WI38 (cell line): ENCODE results near the gene LRRC15.

Source experiments
- H3K4me3 ChIP-seq: 2 replicates; pipeline ENCODE4 v1.5.1; 2011; ENCODE audit warnings: low read depth, mild to moderate bottlenecking, control low read depth, low read length
- TF ChIP-seq, protein P1 (sequence below): IDR thresholded peaks from 2 replicates; pipeline ENCODE4 v1.5.1; 2012; ENCODE audit warnings: low read depth, mild to moderate bottlenecking, control low read depth, low read length

LRRC15 gene

DNA sequence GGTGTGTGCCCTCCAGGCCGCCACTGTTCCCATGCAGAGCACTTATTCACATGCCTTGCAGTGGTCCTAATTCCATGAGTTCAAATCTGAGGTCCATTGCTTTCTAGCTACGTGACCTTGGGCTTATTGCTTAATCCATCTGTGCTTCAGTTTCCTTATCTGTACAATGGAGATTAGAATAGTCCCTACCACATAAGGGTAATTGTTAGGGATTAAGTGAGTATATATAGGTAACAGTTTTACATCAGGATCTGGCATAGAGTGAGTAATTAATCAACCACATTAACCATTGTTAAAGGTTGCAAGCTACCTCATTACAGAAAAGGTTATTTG lies 26.0 kb downstream of the LRRC15 start:
- no peak overlapping the region for H3K4me3 ChIP-seq
- TF ChIP-seq, protein P1, sequence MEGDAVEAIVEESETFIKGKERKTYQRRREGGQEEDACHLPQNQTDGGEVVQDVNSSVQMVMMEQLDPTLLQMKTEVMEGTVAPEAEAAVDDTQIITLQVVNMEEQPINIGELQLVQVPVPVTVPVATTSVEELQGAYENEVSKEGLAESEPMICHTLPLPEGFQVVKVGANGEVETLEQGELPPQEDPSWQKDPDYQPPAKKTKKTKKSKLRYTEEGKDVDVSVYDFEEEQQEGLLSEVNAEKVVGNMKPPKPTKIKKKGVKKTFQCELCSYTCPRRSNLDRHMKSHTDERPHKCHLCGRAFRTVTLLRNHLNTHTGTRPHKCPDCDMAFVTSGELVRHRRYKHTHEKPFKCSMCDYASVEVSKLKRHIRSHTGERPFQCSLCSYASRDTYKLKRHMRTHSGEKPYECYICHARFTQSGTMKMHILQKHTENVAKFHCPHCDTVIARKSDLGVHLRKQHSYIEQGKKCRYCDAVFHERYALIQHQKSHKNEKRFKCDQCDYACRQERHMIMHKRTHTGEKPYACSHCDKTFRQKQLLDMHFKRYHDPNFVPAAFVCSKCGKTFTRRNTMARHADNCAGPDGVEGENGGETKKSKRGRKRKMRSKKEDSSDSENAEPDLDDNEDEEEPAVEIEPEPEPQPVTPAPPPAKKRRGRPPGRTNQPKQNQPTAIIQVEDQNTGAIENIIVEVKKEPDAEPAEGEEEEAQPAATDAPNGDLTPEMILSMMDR, result no peak

- H3K4me3 ChIP-seq, result no peak overlapping the region
- TF ChIP-seq, protein P1, result no peak
Observed at GRCh38 chr3:194342861-194343560, 26.5 kb downstream of the LRRC15 start.

DNA sequence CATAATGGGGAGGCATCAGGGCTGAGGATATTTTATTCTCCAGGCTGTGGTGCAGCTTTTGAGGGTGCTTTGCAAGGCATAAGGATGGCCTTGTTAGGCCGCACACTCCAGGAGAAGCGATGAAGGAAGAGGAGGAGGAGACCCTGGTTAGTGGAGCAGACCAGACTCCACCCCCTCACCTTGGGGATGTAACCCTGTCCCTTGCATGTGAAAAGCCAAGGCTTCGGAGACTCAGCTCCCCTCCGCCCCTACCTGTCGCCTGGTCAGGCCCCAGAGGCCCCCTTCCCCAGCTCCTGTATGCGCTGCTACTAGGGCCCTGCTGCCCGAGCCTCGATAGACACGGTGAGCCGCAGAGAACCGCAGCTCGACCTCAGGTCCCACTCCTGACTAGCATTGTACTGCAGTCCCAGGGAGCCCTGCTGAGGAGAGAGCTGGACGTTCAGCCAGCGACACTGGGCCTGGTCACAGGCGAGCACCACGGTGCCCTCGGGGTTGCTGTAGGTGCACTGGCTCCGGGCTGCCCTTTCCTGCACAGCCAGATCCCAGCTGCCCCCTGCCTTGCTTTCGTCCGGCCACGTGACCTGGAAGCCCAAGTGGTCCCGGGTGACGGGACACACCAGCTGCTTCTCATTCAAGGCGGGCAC lies 28.7 kb downstream of the LRRC15 start:
- TF ChIP-seq, protein P1, result no peak
- no peak overlapping the region for H3K4me3 ChIP-seq

- H3K4me3 ChIP-seq, result no peak overlapping the region
- TF ChIP-seq, protein P1, result no peak
Observed at GRCh38 chr3:194339840-194340239, 29.7 kb downstream of the LRRC15 start.

DNA sequence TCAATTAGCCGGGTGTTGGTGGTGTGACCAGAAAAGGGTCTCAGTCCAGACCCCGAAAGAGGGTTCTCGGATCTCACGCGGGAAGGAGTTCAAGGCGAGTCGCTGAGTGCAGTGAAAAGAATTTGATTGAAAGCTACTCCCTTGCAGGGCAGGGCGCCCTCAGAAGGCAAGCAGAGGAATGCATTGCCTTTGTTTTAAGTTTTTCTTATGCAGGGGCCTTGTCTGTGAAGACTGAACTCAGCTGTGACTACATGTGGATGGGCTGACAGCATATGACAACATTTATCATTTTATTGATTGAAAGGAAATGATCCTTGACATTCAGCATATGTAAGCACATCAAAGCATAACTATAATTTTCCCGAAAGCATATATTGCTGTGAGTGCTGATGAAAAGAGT lies 30.2 kb downstream of the LRRC15 start:
- no peak overlapping the region for H3K4me3 ChIP-seq
- TF ChIP-seq, protein P1, result no peak

GRCh38 chr3:194337965-194338753 lies 31.4 kb downstream of the LRRC15 start:
- TF ChIP-seq, protein P1, result no peak
- H3K4me3 ChIP-seq, result no peak overlapping the region
